ENCODE results near the gene ESPNL. TPM values are rescaled to one million over a fixed set of nuclear protein-coding genes. Genes with fewer than 3 reads are reported as not detected.

The ESPNL gene
- total RNA-seq, 1 experiment from 2014 or later = 1.1 TPM

DNA sequence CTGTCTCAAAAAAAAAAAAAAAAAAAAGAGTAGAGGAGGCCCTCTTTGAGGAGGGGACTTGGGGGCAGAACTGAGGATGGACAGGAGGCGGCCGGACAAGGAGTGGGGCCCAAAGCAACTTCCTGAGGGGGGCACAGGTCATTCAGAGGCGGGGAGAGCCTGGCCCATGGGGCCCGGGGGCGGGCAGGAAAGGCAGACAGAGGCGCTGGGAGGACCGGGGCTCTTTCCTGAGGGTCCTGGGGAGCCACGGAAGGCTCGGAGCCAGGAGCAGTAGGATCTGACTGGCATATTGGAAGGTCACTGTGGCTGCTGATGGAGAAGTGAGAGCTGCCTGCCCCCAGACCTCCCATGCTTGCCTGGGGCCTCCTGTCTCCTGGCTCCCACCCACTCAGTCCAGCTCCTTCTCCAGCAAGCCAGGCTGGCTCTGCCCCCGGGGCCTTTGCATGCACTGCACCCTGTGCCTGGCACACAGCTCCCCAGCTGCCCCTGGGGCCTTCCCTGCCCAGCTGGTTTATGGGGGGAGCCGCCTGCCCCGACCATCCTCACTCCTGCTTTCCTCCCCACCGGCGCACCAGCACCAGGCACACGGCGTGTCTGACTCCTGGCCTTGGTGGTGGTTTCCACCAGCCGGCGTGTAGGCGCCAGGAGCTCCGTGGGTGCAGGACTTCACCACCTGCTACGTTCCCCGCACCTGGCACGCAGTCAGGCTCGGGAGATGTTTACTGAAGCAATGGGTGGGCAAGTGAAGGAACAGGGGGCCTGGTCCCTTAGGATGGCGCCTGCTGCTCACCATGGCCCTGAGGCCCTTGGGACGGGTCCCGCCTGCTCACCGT is 5.6 kb downstream of the ESPNL start:
- CTCF ChIA-PET = interaction anchor here (0.8 to 2.9 kb wide), 18 partner anchors 7 to 331 kb away, joined by 3 to 15 read pairs (median 4); partner anchors contain the start of gene SCLY
- H3K4me1 Mint-ChIP-seq = peaks cover 21% of the 10 kb centered on the region
- no peaks in the 10 kb centered on the region for H3K9me3 Mint-ChIP-seq
- DNase-seq (ENCODE audit: low spot score) (no peak), ATAC-seq (no peak)
- H3K36me3 Mint-ChIP-seq = no peaks in the 10 kb centered on the region
- no peak overlapping the region for H3K4me3 Mint-ChIP-seq
- POLR2A ChIA-PET = interaction anchor here (0.7 kb wide), 2 partner anchors 25 to 38 kb away, joined by 5 to 8 read pairs; no protein-coding TSS in a partner anchor
- H3K27ac Mint-ChIP-seq = no peak overlapping the region
- H3K27me3 Mint-ChIP-seq (ENCODE audit: low read depth) = no peaks in the 10 kb centered on the region
- TF ChIP-seq, protein P1, sequence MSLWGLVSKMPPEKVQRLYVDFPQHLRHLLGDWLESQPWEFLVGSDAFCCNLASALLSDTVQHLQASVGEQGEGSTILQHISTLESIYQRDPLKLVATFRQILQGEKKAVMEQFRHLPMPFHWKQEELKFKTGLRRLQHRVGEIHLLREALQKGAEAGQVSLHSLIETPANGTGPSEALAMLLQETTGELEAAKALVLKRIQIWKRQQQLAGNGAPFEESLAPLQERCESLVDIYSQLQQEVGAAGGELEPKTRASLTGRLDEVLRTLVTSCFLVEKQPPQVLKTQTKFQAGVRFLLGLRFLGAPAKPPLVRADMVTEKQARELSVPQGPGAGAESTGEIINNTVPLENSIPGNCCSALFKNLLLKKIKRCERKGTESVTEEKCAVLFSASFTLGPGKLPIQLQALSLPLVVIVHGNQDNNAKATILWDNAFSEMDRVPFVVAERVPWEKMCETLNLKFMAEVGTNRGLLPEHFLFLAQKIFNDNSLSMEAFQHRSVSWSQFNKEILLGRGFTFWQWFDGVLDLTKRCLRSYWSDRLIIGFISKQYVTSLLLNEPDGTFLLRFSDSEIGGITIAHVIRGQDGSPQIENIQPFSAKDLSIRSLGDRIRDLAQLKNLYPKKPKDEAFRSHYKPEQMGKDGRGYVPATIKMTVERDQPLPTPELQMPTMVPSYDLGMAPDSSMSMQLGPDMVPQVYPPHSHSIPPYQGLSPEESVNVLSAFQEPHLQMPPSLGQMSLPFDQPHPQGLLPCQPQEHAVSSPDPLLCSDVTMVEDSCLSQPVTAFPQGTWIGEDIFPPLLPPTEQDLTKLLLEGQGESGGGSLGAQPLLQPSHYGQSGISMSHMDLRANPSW (CRISPR knock-in tag; conservative IDR thresholded peaks at IDR 0.05; ENCODE audit: low read depth) = no peak
- TF ChIP-seq E2F1 (CRISPR knock-in tag; IDR thresholded peaks at IDR 0.05) = no peak
- TF ChIP-seq ATF1 (CRISPR knock-in tag; IDR thresholded peaks at IDR 0.05) = no peak
- TF ChIP-seq MYBL2 (CRISPR knock-in tag; IDR thresholded peaks at IDR 0.05) = no peak
- TF ChIP-seq ZNF425 (CRISPR knock-in tag; conservative IDR thresholded peaks at IDR 0.05) = no peak
- TF ChIP-seq, protein P2, sequence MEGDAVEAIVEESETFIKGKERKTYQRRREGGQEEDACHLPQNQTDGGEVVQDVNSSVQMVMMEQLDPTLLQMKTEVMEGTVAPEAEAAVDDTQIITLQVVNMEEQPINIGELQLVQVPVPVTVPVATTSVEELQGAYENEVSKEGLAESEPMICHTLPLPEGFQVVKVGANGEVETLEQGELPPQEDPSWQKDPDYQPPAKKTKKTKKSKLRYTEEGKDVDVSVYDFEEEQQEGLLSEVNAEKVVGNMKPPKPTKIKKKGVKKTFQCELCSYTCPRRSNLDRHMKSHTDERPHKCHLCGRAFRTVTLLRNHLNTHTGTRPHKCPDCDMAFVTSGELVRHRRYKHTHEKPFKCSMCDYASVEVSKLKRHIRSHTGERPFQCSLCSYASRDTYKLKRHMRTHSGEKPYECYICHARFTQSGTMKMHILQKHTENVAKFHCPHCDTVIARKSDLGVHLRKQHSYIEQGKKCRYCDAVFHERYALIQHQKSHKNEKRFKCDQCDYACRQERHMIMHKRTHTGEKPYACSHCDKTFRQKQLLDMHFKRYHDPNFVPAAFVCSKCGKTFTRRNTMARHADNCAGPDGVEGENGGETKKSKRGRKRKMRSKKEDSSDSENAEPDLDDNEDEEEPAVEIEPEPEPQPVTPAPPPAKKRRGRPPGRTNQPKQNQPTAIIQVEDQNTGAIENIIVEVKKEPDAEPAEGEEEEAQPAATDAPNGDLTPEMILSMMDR (IDR thresholded peaks at IDR 0.05) = no peak
- no peak for TF ChIP-seq ZNF138 (CRISPR knock-in tag; conservative IDR thresholded peaks at IDR 0.05)
- no peak for TF ChIP-seq MXD4 (CRISPR knock-in tag; IDR thresholded peaks at IDR 0.05; ENCODE audit: borderline replicate concordance)
- no peak for TF ChIP-seq NR1H2 (CRISPR knock-in tag; IDR thresholded peaks at IDR 0.05)
- TF ChIP-seq SP1 (CRISPR knock-in tag; conservative IDR thresholded peaks at IDR 0.05) = no peak
- TF ChIP-seq JUN (CRISPR knock-in tag; IDR thresholded peaks at IDR 0.05) = no peak
- no peak for TF ChIP-seq SOX15 (CRISPR knock-in tag; IDR thresholded peaks at IDR 0.05)
- TF ChIP-seq ZNF423 (CRISPR knock-in tag; IDR thresholded peaks at IDR 0.05) = no peak
- no peak for TF ChIP-seq AR (CRISPR knock-in tag; IDR thresholded peaks at IDR 0.05)
- no peak for TF ChIP-seq FOXP4 (CRISPR knock-in tag; IDR thresholded peaks at IDR 0.05)
- no peak for TF ChIP-seq ZNF317 (CRISPR knock-in tag; IDR thresholded peaks at IDR 0.05; ENCODE audit: borderline replicate concordance, low read depth)
- no peak for TF ChIP-seq TP53 (CRISPR knock-in tag; IDR thresholded peaks at IDR 0.05)
- TF ChIP-seq GRHL2 (CRISPR knock-in tag; IDR thresholded peaks at IDR 0.05; ENCODE audit: insufficient replicate concordance, severe bottlenecking) = no peak
- TF ChIP-seq, protein P3, sequence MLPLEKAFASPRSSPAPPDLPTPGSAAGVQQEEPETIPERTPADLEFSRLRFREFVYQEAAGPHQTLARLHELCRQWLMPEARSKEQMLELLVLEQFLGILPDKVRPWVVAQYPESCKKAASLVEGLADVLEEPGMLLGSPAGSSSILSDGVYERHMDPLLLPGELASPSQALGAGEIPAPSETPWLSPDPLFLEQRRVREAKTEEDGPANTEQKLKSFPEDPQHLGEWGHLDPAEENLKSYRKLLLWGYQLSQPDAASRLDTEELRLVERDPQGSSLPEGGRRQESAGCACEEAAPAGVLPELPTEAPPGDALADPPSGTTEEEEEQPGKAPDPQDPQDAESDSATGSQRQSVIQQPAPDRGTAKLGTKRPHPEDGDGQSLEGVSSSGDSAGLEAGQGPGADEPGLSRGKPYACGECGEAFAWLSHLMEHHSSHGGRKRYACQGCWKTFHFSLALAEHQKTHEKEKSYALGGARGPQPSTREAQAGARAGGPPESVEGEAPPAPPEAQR (CRISPR knock-in tag; IDR thresholded peaks at IDR 0.05) = no peak

Measured in WTC11 (cell line).